GM23338 (cell line): ENCODE results near the gene MRPS34.

Experiments used
- POLR2AphosphoS5 ChIP-seq: IDR thresholded peaks from 2 replicates; pipeline ENCODE4 v1.6.1; 2016; ENCODE audit warnings: antibody characterized with exemption, low read depth
- TF ChIP-seq, protein P1 (sequence below), 2 experiments: fragments of 200-600 bp in 1 of 2; sonication (generic) in 1 of 2; conservative IDR thresholded peaks; 2 replicates each; pipeline versions ENCODE4 v1.5.1 to v1.6.1; 2016 to 2017; ENCODE audit warnings: antibody characterized with exemption in 2 of 2, low read depth in 2 of 2, mild to moderate bottlenecking in 2 of 2, moderate library complexity in 1 of 2

DNA sequence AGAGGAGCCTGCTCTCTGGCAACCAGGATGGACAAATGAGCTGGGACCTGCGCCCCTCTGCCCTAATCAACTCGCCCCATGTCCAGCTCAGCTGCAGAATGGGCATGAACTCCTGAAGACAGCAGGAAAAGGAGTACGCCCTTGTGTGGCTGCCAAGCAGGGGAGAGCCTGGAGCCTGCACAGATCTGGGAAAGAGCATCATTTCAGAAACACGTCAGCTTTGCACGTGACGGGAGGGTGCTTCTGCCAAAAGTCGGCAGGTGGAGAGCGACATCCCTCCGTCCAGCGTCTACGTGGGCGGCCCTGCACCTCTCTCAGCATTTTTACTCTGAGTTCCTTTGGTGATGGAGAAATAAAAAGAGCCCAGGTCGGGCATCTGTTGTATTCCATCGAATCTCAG is 20.1 kb downstream of the MRPS34 start:
- TF ChIP-seq POLR2AphosphoS5: no peak
- TF ChIP-seq, protein P1, sequence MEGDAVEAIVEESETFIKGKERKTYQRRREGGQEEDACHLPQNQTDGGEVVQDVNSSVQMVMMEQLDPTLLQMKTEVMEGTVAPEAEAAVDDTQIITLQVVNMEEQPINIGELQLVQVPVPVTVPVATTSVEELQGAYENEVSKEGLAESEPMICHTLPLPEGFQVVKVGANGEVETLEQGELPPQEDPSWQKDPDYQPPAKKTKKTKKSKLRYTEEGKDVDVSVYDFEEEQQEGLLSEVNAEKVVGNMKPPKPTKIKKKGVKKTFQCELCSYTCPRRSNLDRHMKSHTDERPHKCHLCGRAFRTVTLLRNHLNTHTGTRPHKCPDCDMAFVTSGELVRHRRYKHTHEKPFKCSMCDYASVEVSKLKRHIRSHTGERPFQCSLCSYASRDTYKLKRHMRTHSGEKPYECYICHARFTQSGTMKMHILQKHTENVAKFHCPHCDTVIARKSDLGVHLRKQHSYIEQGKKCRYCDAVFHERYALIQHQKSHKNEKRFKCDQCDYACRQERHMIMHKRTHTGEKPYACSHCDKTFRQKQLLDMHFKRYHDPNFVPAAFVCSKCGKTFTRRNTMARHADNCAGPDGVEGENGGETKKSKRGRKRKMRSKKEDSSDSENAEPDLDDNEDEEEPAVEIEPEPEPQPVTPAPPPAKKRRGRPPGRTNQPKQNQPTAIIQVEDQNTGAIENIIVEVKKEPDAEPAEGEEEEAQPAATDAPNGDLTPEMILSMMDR (conservative IDR thresholded peaks at IDR 0.05; ENCODE audit: low read depth in 2 of 2): no peak
